Aorta (tissue), 5 donors: ENCODE results near the gene SNAP29. TPM values are rescaled to one million over a fixed set of nuclear protein-coding genes. Genes with fewer than 3 reads are reported as not detected.

ENCODE experiments used
- ATAC-seq: fragments of 200-7000 bp; cut with Tn5 transposase; one replicate; pipeline ENCODE4 v1.9.1; 2022; ENCODE audit warnings: moderate library complexity; ENCODE audit not compliant: low FRiP score
- DNase-seq, 2 donors: peaks; one replicate each; pipeline ENCODE4 v3.0.0-alpha.2; 2020
- H3K27ac ChIP-seq, 2 donors: one replicate each; pipeline ENCODE4 v1.5.1; 2013; ENCODE audit warnings: low read length in 2 of 2, mild to moderate bottlenecking in 2 of 2, moderate library complexity in 2 of 2, control low read depth in 1 of 2, inconsistent platforms in 1 of 2, low read depth in 1 of 2
- H3K27me3 ChIP-seq, 2 donors: one replicate each; pipeline ENCODE4 v1.6.1; 2013; ENCODE audit warnings: control low read depth in 1 of 2, low read length in 1 of 2, mild to moderate bottlenecking in 1 of 2, moderate library complexity in 1 of 2; ENCODE audit not compliant: insufficient read depth in 2 of 2, control insufficient read depth in 1 of 2
- H3K36me3 ChIP-seq, 2 donors: one replicate each; pipeline ENCODE4 v1.6.1; 2013; ENCODE audit warnings: control low read depth in 1 of 2, low read length in 1 of 2, mild to moderate bottlenecking in 1 of 2; ENCODE audit not compliant: insufficient read depth in 2 of 2, control insufficient read depth in 1 of 2
- H3K4me1 ChIP-seq, 2 donors: one replicate each; pipeline ENCODE4 v1.6.1; 2013; ENCODE audit warnings: low read length in 2 of 2, control low read depth in 1 of 2, mild to moderate bottlenecking in 1 of 2, moderate library complexity in 1 of 2; ENCODE audit not compliant: insufficient read depth in 2 of 2, control insufficient read depth in 1 of 2
- H3K4me3 ChIP-seq, 2 donors: one replicate each; pipeline ENCODE4 v1.5.1; 2013; ENCODE audit warnings: low read length in 2 of 2, control low read depth in 1 of 2, mild to moderate bottlenecking in 1 of 2
- H3K9me3 ChIP-seq: one replicate; pipeline ENCODE4 v1.6.1; 2013; ENCODE audit warnings: mild to moderate bottlenecking, low read length; ENCODE audit not compliant: control insufficient read depth
- WGBS, 2 donors: extraction: QIAGEN DNeasy Blood & Tissue Kit; methylation state at CpG; one replicate each; pipeline ENCODE4 v1.1.7; 2013; 5-methylcytosine and 5-hydroxymethylcytosine counted together
- intact Hi-C, 2 donors: fragments of 100-400 bp; cut with DNase I; formaldehyde crosslinking; loops; one replicate each; pipeline versions ENCODE4 v1.14.2 to v1.15.0; 2022
- polyA plus RNA-seq, 2 donors: library from polyadenylated mRNA; stranded (reverse); fragments of 200-250 nt; gene quantifications; one replicate each; pipeline ENCODE4 v1.2.3, GENCODE V29; 2013
- total RNA-seq, 2 donors: library from RNA; stranded (reverse); fragmentation: NEBNext Ultra II Directional; extraction: Animal tissue kit (Norgen Biotek cat#: 25700); gene quantifications; one replicate each; pipeline ENCODE4 v1.2.1, GENCODE V29; 2021
- donor health status: healthy with polysubstance abuse.
- donor health status: Bipolar disorder and iron deficiency.
- donor health status: DM: no; HTN: no; CAD: no.
- donor health status: DM: no; HTN: no; CAD: no.
- donor health status: DM: yes; HTN: yes; CAD: no.

The SNAP29 gene
- total and polyA plus RNA-seq, 4 donors: 19.2 to 25.5 (median 22.3) TPM

GRCh38 chr22:20859615-20860014 lies 808 bp downstream of the SNAP29 start:
- intact Hi-C loops: no loop called here
- no peak for ATAC-seq
- Histone ChIP-seq H3K9me3 (no peaks in the 10 kb centered on the region), H3K4me3 (peak overlapping the region in 1 of 2 donors; percentile 24), H3K4me1 (peaks cover 0 to 2% of the 10 kb centered on the region in 2 donors), H3K27ac (no peak overlapping the region), H3K36me3 (no peaks in the 10 kb centered on the region), H3K27me3 (no peaks in the 10 kb centered on the region)
- DNase-seq: no peak
- WGBS, 2 donors: 47 to 49% methylated on average over 8 of the region's 8 CpGs

- Histone ChIP-seq H3K4me3 (no peak overlapping the region), H3K36me3 (no peaks in the 10 kb centered on the region), H3K4me1 (peaks cover 0 to 2% of the 10 kb centered on the region in 2 donors), H3K27ac (no peak overlapping the region), H3K9me3 (no peaks in the 10 kb centered on the region), H3K27me3 (no peaks in the 10 kb centered on the region)
- 93% methylated on average over 2 of the region's 2 CpGs for WGBS, 2 donors
- intact Hi-C loops: no loop called here
- DNase-seq (peak in 1 of 2 donors; percentile 26), ATAC-seq (no peak)
Measured at GRCh38 chr22:20862540-20862939, 3.7 kb downstream of the SNAP29 start.

GRCh38 chr22:20863366-20863765 lies 4.6 kb downstream of the SNAP29 start:
- Histone ChIP-seq H3K4me3 (no peak overlapping the region), H3K27me3 (no peaks in the 10 kb centered on the region), H3K36me3 (no peaks in the 10 kb centered on the region), H3K4me1 (no peaks in the 10 kb centered on the region), H3K9me3 (no peaks in the 10 kb centered on the region), H3K27ac (no peak overlapping the region)
- peak in 1 of 2 donors; percentile 35 for DNase-seq
- WGBS, 2 donors: 81 to 83% methylated on average over 4 of the region's 4 CpGs
- intact Hi-C loops: no loop called here
- no peak for ATAC-seq

- WGBS, 2 donors: 88 to 90% methylated on average over 12 of the region's 12 CpGs
- Histone ChIP-seq H3K4me3 (no peak overlapping the region), H3K27ac (no peak overlapping the region), H3K9me3 (no peaks in the 10 kb centered on the region), H3K27me3 (no peaks in the 10 kb centered on the region), H3K4me1 (no peaks in the 10 kb centered on the region), H3K36me3 (no peaks in the 10 kb centered on the region)
- ATAC-seq: no peak
- DNase-seq: peak in 1 of 2 donors; percentile 59
- intact Hi-C loops: no loop called here
Measured at GRCh38 chr22:20864186-20864908, 5.5 kb downstream of the SNAP29 start.

- H3K4me1 ChIP-seq: no peaks in the 10 kb centered on the region
Measured at GRCh38 chr22:20865331-20865730, 6.5 kb downstream of the SNAP29 start.

GRCh38 chr22:20865875-20866445 lies 7.2 kb downstream of the SNAP29 start:
- WGBS, 2 donors: 85 to 86% methylated on average over 8 of the region's 8 CpGs
- Histone ChIP-seq H3K27ac (no peak overlapping the region), H3K4me3 (no peak overlapping the region), H3K4me1 (no peaks in the 10 kb centered on the region), H3K36me3 (peaks cover 0 to 1% of the 10 kb centered on the region in 2 donors), H3K27me3 (no peaks in the 10 kb centered on the region), H3K9me3 (no peaks in the 10 kb centered on the region)
- DNase-seq: peak in 1 of 2 donors; percentile 60
- intact Hi-C loops: no loop called here
- ATAC-seq: no peak

More at GRCh38 chr22:20865331-20865730, 6.5 kb downstream of the SNAP29 start:
- intact Hi-C loops: no loop called here
- Histone ChIP-seq H3K4me3 (no peak overlapping the region), H3K9me3 (no peaks in the 10 kb centered on the region), H3K27ac (no peak overlapping the region), H3K27me3 (no peaks in the 10 kb centered on the region), H3K36me3 (no peaks in the 10 kb centered on the region)
- no peak for ATAC-seq
- DNase-seq: peak in 1 of 2 donors; percentile 28
- 86 to 94% methylated on average over 3 of the region's 3 CpGs for WGBS, 2 donors

- H3K4me1 ChIP-seq: no peaks in the 10 kb centered on the region
Measured at GRCh38 chr22:20866736-20867135, 7.9 kb downstream of the SNAP29 start.

GRCh38 chr22:20867179-20868024 lies 8.6 kb downstream of the SNAP29 start:
- H3K4me3 ChIP-seq: no peak overlapping the region
- no peaks in the 10 kb centered on the region for H3K9me3 ChIP-seq
- no peaks in the 10 kb centered on the region for H3K4me1 ChIP-seq
- 75 to 80% methylated on average over 11 of the region's 11 CpGs for WGBS, 2 donors
- H3K27me3 ChIP-seq: no peaks in the 10 kb centered on the region
- H3K27ac ChIP-seq: no peak overlapping the region
- intact Hi-C loops: no loop called here
- ATAC-seq (peak; percentile 83), DNase-seq (peak; percentile 38 to 64)
- H3K36me3 ChIP-seq: peaks cover 0 to 1% of the 10 kb centered on the region in 2 donors

More at GRCh38 chr22:20866736-20867135, 7.9 kb downstream of the SNAP29 start:
- no peak for ATAC-seq
- WGBS, 2 donors: 81 to 87% methylated on average over 5 of the region's 5 CpGs
- H3K27me3 ChIP-seq: no peaks in the 10 kb centered on the region
- intact Hi-C loops: no loop called here
- H3K36me3 ChIP-seq: peaks cover 0 to 1% of the 10 kb centered on the region in 2 donors
- DNase-seq: no peak
- H3K27ac ChIP-seq: no peak overlapping the region
- H3K9me3 ChIP-seq: no peaks in the 10 kb centered on the region
- no peak overlapping the region for H3K4me3 ChIP-seq
